AG09309 (cell line): Measurements from ENCODE around the gene CBX4.

Source experiments
- DNase-seq: peaks from one replicate; pipeline ENCODE4 v3.0.0-alpha.2; 2010; ENCODE audit warnings: low read depth
- H3K4me3 ChIP-seq: 2 replicates; pipeline ENCODE4 v1.5.1; 2011; ENCODE audit warnings: mild to moderate bottlenecking, low read depth, low read length, moderate library complexity; ENCODE audit not compliant: control insufficient read depth
- TF ChIP-seq, protein P1 (sequence below): IDR thresholded peaks from 2 replicates; pipeline ENCODE4 v1.5.1; 2011; ENCODE audit warnings: mild to moderate bottlenecking, low read depth, low read length, inconsistent platforms; ENCODE audit not compliant: insufficient read depth, control insufficient read depth; ENCODE audit errors: missing control alignments

CBX4 gene

GRCh38 chr17:79803421-79803996, 35.7 kb downstream of the CBX4 start:
- DNase-seq: no peak
- TF ChIP-seq, protein P1, sequence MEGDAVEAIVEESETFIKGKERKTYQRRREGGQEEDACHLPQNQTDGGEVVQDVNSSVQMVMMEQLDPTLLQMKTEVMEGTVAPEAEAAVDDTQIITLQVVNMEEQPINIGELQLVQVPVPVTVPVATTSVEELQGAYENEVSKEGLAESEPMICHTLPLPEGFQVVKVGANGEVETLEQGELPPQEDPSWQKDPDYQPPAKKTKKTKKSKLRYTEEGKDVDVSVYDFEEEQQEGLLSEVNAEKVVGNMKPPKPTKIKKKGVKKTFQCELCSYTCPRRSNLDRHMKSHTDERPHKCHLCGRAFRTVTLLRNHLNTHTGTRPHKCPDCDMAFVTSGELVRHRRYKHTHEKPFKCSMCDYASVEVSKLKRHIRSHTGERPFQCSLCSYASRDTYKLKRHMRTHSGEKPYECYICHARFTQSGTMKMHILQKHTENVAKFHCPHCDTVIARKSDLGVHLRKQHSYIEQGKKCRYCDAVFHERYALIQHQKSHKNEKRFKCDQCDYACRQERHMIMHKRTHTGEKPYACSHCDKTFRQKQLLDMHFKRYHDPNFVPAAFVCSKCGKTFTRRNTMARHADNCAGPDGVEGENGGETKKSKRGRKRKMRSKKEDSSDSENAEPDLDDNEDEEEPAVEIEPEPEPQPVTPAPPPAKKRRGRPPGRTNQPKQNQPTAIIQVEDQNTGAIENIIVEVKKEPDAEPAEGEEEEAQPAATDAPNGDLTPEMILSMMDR: no peak
- H3K4me3 ChIP-seq: no peak overlapping the region

GRCh38 chr17:79802736-79803420, 36.4 kb downstream of the CBX4 start:
- no peak overlapping the region for H3K4me3 ChIP-seq
- no peak for DNase-seq
- TF ChIP-seq, protein P1: no peak

GRCh38 chr17:79802039-79802735, 37.1 kb downstream of the CBX4 start:
- DNase-seq: no peak
- H3K4me3 ChIP-seq: no peak overlapping the region
- TF ChIP-seq, protein P1: no peak

- DNase-seq: no peak
- TF ChIP-seq, protein P1: no peak
- H3K4me3 ChIP-seq: no peak overlapping the region
These were observed 37.8 kb downstream of the CBX4 start for GRCh38 chr17:79801156-79802038.

DNA sequence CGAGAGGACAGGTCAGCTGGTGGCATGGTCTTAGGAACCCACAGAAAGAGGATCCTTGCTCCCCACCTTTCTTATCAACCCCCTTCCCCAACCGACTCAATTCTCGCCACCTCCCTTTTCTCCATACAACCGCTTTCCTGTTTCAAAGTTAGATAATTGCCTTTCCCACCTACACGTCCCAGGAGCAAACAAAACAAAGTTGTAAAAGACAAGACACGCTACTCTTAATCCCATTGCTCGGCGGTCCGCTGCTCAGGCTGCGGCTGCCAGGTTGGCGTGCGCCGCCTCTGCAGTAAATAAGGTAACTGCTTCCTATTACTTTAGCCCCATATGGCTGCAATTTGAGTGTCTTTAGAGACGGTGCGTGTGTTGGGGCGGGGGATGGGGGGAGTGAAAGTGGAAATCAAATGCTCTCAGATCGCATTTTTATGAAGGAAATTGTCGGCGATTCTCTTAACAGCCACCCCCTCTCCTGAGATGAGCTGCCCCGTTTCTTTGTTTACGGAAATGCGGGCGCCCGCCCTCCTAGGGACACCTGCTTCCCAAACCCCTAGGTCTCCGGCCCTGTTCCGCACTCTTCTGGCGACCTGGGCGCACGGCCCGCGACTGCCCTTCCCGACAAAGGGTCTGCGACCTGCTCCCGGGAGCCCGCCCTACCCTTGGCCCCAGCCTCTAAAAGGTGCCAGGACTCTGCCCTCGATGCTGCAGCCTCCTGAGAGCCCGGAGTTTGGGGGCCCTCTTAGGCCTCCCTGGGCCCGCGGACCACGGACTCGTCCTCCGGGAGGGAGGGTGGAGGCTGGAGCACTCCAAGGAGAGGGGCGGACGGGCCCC, 38.7 kb downstream of the CBX4 start:
- H3K4me3 ChIP-seq: no peak overlapping the region
- DNase-seq: no peak
- TF ChIP-seq, protein P1: no peak
